MM.1S (cell line): ENCODE results near the gene RFPL3.

Experiments
- EZH2 ChIP-seq: fragments of 300-600 bp; sonication (generic); optimal IDR thresholded peaks from 2 replicates; pipeline ENCODE3; 2017; ENCODE audit warnings: low read depth, mild to moderate bottlenecking, antibody characterized with exemption, low read length, mixed read lengths
- TF ChIP-seq, protein P1 (sequence below): fragments of 300-600 bp; sonication (generic); IDR thresholded peaks from 2 replicates; pipeline ENCODE4 v1.5.1; 2016; ENCODE audit warnings: antibody characterized with exemption, low read length, mixed read lengths

DNA sequence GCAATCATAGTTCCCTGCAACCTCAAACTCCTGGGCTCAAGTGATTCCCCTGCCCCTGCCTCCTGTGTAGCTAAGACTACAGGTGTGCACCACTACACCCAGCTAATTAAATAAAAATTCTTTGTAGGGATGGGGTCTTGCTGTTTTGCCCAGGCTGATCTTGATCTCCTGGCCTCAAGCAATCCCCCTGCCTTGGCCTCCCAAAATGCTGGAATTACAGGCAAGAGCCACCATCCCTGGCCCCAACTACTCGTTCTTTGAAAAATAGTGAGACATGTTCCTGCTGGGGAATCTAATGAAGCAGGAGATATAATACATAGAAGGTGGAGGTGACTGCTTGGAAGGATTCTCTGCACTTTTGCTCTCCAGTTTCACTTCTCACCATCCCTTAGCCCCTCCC, 40.1 kb upstream of the RFPL3 start:
- TF ChIP-seq, protein P1, sequence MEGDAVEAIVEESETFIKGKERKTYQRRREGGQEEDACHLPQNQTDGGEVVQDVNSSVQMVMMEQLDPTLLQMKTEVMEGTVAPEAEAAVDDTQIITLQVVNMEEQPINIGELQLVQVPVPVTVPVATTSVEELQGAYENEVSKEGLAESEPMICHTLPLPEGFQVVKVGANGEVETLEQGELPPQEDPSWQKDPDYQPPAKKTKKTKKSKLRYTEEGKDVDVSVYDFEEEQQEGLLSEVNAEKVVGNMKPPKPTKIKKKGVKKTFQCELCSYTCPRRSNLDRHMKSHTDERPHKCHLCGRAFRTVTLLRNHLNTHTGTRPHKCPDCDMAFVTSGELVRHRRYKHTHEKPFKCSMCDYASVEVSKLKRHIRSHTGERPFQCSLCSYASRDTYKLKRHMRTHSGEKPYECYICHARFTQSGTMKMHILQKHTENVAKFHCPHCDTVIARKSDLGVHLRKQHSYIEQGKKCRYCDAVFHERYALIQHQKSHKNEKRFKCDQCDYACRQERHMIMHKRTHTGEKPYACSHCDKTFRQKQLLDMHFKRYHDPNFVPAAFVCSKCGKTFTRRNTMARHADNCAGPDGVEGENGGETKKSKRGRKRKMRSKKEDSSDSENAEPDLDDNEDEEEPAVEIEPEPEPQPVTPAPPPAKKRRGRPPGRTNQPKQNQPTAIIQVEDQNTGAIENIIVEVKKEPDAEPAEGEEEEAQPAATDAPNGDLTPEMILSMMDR, result no peak
- TF ChIP-seq EZH2, result no peak
